Occipital lobe (tissue), 2 donors: ENCODE data around the gene HRCT1. TPM values are rescaled to one million over a fixed set of nuclear protein-coding genes. Genes with fewer than 3 reads are reported as not detected.
"Not testable (repeated sequence)": the region's sequence is repeated elsewhere in the genome, so short reads cannot be mapped to it uniquely, and the experiment has no call there.

ENCODE experiments used
- DNase-seq: peaks from one replicate; lab custom pipeline; 2025; lab: John Stamatoyannopoulos, UW
- total RNA-seq: library from RNA; depleted of rRNA; stranded (reverse); fragments of >200 nt; gene quantifications from one replicate; pipeline ENCODE4 v1.2.3, GENCODE V29; 2014

HRCT1 gene
- total RNA-seq, 1 donor from 2014 or later: not detected

GRCh38 chr9:35917261-35917660 is 11.3 kb downstream of the HRCT1 start:
- no peak for DNase-seq

GRCh38 chr9:35918780-35919179 is 12.8 kb downstream of the HRCT1 start:
- no peak for DNase-seq

- no peak for DNase-seq
These were observed 13.4 kb downstream of the HRCT1 start for GRCh38 chr9:35919212-35920008.

GRCh38 chr9:35920051-35920620 is 14.1 kb downstream of the HRCT1 start:
- DNase-seq: no peak

- DNase-seq: no peak
These were observed 17.6 kb downstream of the HRCT1 start for GRCh38 chr9:35923598-35923926.

- DNase-seq: peak; percentile 26
These were observed 18.1 kb downstream of the HRCT1 start for GRCh38 chr9:35923927-35924763.

- DNase-seq: no peak
These were observed 22.8 kb downstream of the HRCT1 start for GRCh38 chr9:35928591-35929452.

- no peak for DNase-seq
These were observed 23.4 kb downstream of the HRCT1 start for GRCh38 chr9:35929453-35929718.

GRCh38 chr9:35930521-35930920 is 24.5 kb downstream of the HRCT1 start:
- no peak for DNase-seq

GRCh38 chr9:35930989-35931388 is 25.0 kb downstream of the HRCT1 start:
- DNase-seq: no peak

- DNase-seq: no peak
These were observed 26.7 kb downstream of the HRCT1 start for GRCh38 chr9:35932735-35933134.

GRCh38 chr9:35933550-35934067 is 27.6 kb downstream of the HRCT1 start:
- no peak for DNase-seq

GRCh38 chr9:35934069-35934468 is 28.1 kb downstream of the HRCT1 start:
- DNase-seq: not testable (repeated sequence)

GRCh38 chr9:35935261-35935660 is 29.3 kb downstream of the HRCT1 start:
- no peak for DNase-seq

GRCh38 chr9:35935755-35936509 is 29.9 kb downstream of the HRCT1 start:
- DNase-seq: no peak

GRCh38 chr9:35937227-35937626 is 31.2 kb downstream of the HRCT1 start:
- DNase-seq: no peak

GRCh38 chr9:35938474-35939356 is 32.7 kb downstream of the HRCT1 start:
- DNase-seq: no peak

GRCh38 chr9:35939679-35940250 is 33.8 kb downstream of the HRCT1 start:
- DNase-seq: no peak
